Upper lobe of left lung (tissue), 4 donors: ENCODE measurements around the gene ARPC1B.

Source experiments
- POLR2AphosphoS5 ChIP-seq, 2 donors: sonication (generic); formaldehyde crosslinking; IDR thresholded peaks; one replicate each; pipeline ENCODE4 v1.5.1; 2017; ENCODE audit warnings: antibody characterized with exemption in 2 of 2
- TF ChIP-seq, protein P1 (sequence below), 6 experiments: fragments of 450-650 bp in 4 of 6; fragments of 200-600 bp in 2 of 6; sonication (generic) in 2 of 6; IDR thresholded peaks; one replicate each; pipeline ENCODE4 v1.5.1; 2016 to 2019; ENCODE audit warnings: antibody characterized with exemption in 6 of 6

DNA sequence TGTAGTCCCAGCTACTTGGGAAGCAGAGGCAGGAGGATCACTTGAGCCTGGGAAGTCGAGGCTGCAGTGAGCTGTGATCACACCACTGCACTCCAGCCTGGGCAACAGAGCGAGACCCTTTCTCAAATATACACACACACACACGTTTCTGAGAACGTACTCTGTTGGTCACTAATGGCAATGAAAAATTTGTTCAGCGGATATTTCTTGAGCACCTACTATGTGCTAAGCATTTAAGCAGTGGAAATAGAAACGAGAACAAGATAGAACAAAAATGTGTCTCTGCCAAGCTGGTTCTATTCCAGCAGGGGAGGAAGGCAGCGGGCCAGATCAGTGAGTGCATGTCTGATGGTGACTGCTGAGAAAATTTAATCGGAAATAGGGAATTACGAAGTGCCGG lies 8.7 kb downstream of the ARPC1B start:
- TF ChIP-seq, protein P1, sequence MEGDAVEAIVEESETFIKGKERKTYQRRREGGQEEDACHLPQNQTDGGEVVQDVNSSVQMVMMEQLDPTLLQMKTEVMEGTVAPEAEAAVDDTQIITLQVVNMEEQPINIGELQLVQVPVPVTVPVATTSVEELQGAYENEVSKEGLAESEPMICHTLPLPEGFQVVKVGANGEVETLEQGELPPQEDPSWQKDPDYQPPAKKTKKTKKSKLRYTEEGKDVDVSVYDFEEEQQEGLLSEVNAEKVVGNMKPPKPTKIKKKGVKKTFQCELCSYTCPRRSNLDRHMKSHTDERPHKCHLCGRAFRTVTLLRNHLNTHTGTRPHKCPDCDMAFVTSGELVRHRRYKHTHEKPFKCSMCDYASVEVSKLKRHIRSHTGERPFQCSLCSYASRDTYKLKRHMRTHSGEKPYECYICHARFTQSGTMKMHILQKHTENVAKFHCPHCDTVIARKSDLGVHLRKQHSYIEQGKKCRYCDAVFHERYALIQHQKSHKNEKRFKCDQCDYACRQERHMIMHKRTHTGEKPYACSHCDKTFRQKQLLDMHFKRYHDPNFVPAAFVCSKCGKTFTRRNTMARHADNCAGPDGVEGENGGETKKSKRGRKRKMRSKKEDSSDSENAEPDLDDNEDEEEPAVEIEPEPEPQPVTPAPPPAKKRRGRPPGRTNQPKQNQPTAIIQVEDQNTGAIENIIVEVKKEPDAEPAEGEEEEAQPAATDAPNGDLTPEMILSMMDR (IDR thresholded peaks at IDR 0.05): no peak
- TF ChIP-seq POLR2AphosphoS5 (IDR thresholded peaks at IDR 0.05): no peak
